Measurements from ENCODE around the gene UMODL1.

UMODL1 gene, protein sequence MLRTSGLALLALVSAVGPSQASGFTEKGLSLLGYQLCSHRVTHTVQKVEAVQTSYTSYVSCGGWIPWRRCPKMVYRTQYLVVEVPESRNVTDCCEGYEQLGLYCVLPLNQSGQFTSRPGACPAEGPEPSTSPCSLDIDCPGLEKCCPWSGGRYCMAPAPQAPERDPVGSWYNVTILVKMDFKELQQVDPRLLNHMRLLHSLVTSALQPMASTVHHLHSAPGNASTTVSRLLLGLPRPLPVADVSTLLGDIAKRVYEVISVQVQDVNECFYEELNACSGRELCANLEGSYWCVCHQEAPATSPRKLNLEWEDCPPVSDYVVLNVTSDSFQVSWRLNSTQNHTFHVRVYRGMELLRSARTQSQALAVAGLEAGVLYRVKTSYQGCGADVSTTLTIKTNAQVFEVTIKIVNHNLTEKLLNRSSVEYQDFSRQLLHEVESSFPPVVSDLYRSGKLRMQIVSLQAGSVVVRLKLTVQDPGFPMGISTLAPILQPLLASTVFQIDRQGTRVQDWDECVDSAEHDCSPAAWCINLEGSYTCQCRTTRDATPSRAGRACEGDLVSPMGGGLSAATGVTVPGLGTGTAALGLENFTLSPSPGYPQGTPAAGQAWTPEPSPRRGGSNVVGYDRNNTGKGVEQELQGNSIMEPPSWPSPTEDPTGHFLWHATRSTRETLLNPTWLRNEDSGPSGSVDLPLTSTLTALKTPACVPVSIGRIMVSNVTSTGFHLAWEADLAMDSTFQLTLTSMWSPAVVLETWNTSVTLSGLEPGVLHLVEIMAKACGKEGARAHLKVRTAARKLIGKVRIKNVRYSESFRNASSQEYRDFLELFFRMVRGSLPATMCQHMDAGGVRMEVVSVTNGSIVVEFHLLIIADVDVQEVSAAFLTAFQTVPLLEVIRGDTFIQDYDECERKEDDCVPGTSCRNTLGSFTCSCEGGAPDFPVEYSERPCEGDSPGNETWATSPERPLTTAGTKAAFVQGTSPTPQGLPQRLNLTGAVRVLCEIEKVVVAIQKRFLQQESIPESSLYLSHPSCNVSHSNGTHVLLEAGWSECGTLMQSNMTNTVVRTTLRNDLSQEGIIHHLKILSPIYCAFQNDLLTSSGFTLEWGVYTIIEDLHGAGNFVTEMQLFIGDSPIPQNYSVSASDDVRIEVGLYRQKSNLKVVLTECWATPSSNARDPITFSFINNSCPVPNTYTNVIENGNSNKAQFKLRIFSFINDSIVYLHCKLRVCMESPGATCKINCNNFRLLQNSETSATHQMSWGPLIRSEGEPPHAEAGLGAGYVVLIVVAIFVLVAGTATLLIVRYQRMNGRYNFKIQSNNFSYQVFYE

DNA sequence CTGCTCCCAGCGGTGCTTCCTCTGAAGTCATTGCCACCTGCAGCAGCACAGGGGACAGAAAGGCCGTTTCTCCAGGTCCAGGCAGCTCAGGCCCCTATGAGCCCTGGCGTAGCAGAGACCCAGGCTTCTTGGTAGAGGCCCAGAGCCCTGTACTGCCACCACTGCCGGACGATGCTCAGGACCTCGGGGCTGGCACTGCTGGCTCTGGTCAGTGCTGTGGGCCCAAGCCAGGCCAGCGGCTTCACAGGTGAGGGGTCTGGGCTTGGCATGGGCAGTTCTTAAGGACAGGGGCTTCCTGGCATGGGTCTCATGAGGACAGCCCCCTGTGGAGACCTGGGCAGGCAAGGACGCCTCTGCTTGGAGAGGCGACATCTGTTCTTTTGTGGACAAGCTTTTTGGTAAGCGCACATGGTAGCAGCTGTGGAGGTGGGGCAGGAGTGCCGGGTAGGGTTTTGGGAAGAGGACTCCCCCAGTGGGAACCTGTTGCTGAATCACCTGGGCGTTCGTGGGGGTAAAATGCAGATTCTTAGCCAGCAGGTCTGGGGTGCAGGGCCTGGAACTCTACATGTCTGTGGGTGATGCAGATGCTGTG, at the start of gene UMODL1:
Gene UMODL1 (plus strand): TSS at position 172 of the 592 bp plus-strand sequence. CDS start 0 bp downstream, at position 172.
- no peak for DNase-seq (ENCODE audit: low read depth)

DNA sequence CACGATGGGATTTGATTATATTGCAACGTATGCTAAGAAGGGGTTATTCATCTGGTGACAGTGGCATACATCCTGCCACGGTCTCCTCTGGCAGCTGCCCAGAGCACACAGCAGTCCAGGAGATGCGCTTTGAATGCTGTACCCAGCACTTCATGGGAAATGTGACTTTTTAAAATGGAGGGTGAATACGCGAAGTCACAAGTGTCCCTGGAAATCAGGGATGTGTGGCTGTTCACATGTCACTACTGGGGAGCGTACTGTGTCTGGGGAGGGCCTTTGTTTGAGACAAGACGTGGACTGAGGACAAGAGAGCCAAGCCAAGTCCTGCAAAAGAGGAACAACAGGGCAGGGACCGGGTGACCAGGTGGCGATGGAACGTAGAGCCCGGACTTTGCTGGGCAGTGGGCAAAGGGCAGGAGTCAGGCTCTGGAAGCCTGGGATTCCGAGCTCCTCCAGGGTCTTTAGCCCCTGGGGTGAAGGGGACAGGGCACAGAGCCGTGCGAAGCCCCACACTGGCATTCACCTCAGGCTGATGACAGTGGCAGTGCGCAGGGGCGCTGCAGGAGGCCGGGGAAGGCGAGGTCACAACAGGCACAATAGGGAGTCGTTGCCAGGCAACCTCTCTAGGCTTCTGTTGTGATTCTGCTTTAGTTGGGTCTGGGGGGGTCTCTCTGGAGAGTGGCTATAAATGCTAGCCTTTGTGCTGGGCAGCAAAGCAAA, 49.6 kb upstream of the UMODL1 start:
- no peak for DNase-seq (ENCODE audit: low read depth)

DNA sequence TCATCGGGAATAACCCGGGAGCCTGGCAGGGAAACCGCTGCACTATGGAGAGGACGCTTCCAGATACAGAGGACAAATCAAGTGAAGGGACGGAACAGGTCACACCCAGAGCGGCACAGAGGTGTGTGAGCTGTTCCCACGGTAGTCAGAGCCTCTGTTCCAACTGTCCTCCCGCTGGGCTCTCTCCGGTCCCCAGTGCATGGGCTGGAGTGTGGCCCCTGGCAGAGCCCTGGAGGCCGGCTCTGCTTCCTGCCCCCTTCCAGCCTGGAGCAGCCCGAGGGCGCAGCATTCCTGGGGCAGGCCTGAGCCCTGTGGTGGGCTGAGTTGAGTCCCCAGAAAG, 49.1 kb upstream of the UMODL1 start:
- DNase-seq (ENCODE audit: low read depth) = no peak

DNA sequence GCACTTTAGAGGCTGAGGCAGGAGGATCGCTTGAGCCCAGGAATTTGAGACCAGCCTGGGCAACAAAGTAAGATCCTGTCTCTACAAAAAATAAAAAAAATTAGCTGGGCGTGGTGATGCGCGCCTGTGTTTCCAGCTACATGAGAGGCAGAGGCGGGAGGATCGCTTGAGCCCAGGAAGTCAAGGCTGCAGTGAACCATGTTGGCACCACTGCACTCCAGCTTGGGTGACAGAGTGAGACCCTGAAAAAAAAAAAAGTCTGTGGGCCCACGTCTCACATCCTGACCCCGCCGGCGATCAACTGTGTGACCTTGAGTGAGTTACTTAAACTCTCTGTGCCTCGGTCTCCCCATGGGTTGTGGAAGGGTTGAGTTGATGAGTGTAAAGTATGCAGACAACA, 48.2 kb upstream of the UMODL1 start:
- no peak for DNase-seq (ENCODE audit: low read depth)

DNA sequence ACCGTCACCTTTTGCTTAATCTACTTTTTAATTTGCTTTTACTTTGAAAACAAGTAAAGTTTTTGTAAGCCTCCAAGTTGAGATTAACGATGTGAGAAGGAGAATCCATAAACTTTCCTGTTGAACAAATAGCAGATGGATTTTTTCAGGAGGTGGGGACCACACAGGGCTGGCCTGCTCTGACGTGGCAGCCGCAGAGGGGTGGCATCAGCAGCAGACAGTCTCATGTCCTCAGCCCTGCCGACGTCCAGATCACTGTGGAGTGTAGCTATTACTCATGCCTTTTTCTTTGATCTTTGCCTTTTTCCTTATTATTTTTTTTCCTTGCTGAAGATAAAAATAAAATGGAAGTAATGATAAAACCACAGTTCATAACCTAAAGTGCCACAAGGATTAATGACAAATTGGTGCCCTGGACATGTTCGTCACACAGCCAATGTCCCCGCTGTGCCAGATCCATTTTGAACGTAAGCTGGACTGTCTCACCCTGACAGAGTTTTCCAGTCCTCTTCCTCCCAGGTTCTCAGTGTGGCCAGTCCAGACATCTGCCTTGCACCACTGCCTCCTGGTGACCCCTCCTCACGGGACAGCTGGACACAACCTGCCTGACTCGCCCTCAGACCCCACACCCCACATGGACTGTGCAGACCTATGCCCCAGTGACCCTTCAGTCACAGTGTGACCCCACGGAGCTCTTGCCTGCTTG, 45.6 kb upstream of the UMODL1 start:
- no peak for DNase-seq (ENCODE audit: low read depth)

DNA sequence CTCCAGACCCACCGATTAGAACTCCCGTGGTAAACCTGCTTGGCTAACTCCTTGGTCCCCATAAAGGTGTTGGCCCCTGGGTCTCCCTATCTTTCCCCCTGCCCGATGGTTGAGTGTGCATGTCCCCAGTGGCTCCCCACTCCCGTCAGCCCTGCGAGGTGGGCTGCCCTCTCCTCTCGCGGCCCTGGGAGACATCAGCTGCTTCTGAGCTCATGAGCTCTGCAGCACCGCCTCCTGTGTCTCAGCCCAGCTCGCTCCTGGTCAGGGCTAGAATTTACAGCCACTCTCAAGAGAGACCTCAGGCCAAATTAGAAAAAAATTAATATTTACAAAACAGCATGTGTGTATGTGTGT, 45.1 kb upstream of the UMODL1 start:
- DNase-seq (ENCODE audit: low read depth) = no peak

DNA sequence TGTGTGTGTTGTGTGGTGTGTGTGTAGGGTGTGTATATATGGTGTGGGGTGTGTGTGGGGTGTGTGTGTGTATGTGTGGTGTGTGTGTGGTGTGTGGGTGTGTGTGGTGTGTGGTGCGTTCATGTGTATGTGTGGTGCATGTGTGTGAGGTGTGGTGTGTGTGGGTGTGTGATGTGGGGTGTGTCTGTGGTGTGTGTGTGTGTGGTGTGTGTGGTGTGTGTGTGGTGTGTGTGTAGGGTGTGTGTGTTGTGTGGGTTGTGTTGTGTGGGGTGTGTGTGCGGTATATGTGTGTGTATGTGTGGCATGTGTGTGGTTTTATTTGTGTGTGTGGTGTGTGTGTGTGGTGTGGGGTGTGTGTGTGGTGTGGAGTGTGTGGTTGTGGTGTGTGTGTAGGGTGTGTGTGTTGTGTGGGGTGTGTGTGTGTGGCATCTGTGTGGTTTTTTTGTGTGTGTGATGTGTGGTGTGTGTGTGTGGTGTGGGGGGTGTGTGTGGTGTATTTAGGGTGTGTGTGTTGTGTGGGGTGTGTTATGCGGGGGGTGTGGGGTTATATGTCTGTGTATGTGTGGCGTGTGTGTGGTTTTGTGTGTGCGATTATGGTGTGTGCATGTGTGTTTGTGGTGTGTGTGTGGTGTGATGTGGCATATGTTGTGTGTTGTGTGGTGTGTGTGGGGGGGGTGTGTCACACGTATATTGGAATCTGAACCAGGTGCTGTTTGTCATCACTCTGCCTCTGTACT, 43.9 kb upstream of the UMODL1 start:
- no peak for DNase-seq (ENCODE audit: low read depth)

DNA sequence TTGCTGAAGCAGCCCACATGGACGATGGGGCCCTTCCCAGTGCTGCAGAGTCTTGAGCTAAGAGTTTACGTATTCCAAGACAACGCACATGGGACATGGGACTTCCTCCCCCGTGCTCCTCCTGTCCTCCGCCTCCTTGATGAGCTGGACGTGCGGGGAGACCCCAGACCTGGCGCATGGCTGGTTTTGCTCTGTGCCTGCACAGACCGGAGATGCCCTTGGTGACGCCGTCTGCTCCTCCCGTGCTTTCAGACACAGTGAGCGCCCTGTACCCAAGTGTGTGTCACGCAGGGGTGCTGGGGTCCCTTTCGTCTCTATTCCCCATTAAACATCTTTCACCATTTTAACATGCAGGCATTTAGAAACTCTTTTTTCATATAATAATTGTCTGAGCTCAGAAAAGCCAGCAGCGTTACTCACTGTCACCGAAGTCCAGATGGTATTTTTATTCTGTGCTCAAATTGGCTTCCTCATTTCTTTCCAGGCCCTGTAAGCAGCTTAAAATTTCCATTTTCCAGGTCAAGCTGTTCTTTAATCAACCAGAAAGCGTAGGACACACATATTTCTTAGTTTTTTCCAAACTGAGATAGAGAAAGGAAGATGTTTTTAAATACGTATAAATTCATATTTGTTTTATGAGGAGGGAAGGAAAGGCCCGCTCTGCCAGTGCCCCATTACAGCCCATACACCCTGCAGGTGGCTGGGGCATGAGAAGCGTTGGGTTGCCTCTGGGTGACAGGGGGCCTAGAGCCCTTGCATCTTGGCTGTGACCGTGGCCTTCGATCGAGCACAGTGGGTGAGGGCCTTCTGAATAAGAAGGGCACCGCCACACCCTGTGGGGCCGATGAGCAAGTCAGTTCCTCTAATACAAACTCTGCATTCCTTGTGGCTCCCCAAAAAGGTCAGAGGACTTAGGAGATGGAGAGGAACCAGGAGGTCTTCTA, 43.0 kb upstream of the UMODL1 start:
- no peak for DNase-seq (ENCODE audit: low read depth)

DNA sequence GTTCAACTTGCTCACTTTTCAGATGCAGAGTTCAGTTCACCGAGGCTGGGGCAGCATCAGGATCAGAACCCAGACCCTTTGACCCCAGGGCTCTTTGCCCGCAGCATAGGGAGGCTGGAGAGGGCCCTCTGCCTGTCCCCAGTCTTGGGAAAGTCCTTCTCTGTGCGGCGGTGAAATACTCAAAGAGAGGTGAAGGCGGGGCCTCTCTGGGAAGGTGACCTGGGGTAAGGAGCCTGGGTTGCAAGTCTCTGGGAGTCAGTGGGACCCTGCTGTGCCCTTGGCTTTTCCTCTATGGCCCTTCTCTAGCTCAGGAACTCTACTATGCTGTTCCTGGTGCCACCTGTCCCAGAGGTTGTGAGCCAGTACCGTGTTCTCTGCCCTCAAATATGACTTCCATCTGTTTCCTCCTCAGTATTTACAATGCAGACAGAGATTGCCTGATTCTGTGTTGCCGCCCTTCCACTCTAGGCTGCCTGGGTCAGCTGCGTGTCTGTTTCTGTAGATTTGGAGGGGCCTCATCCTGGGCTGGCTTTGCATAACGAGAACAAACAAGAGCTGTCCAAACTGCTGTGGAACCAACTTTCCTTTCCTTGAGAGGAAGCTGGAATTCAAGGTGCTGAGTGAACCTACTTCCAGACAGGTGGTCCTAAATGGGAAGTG, 42.2 kb upstream of the UMODL1 start:
- no peak for DNase-seq (ENCODE audit: low read depth)

DNA sequence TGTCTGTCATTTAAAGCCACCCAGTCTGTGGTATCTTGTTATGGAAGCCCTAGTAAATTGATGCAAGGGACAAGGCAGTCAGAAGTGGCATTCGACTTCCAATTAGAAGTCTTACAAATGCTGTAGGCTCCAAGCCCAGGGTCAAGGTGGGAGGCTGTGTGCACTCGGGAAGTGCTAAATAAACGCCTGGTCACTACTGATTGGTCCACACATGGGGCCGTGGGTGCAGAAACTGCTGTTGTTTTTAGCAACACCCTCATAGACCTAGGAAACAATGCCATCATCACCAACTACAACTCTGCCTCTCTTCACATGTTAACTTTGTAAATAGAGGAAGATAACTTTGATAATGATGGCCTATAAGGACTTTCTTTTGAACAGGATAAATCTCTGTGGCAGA, 40.8 kb upstream of the UMODL1 start:
- no peak for DNase-seq (ENCODE audit: low read depth)

DNA sequence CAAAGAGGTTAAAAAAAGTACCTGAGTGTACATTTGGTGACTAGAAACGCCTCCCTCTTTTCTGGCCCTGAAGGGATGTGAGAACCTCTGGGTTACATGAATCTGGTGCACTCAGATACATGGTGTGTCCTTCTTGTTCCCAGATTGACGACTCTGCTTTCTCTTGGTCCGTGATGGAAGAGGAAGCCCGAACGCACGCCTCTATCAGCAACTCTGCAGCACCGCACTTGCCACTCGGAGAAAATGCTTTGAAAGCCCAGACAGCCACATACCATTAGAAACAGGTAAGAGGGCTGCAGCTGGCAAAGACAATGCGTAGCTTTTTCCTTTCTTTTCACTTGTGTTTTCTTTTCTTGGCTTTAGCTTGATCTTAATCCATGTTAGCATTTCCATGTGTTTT, 39.9 kb upstream of the UMODL1 start:
- no peak for DNase-seq (ENCODE audit: low read depth)

DNA sequence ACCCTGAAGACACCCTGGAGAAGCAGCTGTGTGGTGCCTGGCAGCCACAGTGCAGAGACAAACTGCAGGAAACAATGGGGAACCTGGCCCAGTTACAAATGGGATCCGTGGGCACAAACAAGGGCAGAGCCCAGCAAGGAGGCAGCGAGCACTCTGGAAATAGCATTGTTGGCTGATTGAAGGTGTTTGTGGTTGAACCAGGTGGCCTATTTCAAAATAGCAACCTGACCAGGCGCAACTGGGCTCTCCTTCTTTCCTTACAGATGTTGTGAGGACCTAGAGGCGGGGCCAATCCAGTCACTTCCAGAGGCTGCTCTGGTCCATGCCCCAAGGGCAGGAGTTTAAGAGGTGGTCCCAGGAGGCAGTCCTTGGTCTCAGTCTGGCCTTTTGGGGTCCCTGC, 39.3 kb upstream of the UMODL1 start:
- DNase-seq (ENCODE audit: low read depth) = no peak

DNA sequence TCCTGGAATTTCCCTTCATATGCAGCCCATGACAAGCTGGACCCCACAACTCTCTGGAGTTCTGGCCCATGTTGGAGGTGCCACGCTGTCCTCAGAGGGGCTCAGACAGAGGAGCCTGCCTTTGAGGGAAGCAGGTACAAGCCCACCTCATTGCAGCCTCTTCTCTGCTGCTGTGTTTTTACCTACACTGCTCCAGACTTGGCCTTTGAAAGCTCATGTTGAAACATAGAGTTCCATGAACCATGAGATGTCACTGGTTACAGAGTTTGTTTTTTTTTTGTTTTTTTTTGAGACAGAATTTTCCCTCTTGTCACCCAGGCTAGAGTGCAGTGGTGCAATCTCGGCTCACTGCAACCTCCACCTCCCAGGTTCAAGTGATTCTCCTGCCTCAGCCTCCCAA, 38.9 kb upstream of the UMODL1 start:
- DNase-seq (ENCODE audit: low read depth) = no peak

DNA sequence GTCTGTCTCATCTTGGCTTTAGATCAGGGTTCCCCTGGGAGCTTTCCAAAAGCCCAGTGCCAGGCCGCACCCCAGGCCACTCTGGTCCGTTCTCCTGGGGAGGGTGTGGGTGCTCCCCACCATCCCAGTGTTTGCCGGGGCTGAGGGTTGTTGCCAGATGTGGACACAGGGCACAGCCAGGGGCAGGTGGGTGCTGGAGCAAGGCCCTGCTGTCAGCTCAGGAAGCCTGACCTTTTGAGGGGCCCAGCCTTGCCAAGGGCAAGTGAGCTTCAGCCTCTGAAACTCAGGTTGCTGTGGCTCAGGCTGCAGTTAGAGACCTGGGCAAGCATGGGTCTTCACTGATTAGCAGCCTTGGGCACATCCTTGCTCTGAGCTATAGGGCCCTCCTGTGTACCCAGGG, 38.1 kb upstream of the UMODL1 start:
- no peak for DNase-seq (ENCODE audit: low read depth)

DNA sequence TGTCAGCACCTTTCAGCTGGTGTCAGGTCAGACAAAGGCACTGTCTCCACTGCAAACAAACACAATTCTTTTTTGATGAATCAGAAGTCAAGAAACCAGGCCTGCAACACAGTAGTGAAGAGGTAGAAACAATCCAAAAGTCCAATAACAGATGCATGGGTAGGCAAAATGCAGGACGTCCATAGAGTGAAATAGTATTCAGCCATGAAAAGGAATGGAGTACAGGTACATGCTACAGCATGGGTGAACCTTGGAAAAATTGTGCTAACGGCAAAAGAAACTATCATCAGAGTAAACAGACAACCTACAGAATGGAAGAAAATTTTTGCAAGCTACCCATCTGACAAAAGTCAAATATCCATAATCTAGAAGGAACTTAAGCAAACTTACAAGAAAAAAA, 34.8 kb upstream of the UMODL1 start:
- no peak for DNase-seq (ENCODE audit: low read depth)

DNA sequence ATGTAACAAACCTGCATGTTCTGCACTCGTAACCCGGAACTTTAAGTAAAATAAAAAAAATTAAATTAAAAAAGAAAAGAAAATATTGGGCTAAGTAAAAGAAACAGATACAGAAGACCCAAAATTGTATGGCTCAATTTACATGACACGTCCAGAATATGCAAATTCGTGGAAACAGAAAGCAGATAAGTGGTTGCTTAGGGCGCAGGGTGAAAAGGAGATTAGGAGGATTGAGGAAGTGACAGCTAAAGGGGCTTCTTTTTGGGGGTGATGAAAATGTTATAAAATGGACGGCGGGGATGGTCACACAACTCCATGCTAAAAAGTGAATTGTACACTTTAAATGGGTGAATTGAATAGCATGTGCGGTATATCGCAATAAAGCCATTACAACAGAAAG, 33.6 kb upstream of the UMODL1 start:
- no peak for DNase-seq (ENCODE audit: low read depth)

DNA sequence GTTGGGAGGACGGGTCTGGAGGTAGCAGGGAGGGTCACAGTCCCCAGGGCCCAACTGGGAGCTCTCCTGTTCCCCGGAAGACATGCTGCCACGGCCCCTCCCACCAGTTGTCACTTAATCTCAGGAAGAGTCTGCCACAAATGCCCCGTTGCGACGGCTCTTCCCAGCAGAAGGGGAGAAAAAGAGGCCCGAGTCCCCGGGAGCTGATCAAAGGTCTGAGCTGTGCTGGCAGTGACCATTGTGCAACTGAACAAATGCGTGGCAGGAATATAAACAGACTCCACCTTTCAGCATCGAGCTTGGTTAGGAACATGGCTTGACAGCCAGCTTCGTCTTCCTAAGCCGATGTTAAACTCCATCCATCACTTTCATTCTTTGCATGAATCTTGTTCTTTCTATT, 33.2 kb upstream of the UMODL1 start:
- DNase-seq (ENCODE audit: low read depth) = no peak

DNA sequence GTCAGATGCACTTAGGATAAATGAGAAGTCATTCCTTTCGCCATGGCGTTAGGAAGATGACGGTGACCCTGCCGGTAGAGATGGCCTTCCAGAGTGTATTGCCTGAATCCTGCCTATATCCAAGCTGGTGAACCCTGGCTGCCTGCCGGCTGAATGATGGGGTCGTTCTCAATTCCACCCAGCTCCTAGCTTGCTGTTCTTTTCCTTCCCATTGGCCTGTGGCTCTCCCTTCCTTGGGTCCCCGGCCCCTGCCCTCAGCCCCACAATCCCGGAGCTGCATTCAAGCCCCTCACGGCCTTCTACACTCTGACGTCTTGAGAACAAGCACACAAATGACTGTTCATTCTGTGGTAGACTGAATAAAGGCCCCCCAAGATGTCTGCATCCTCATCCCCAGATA, 32.7 kb upstream of the UMODL1 start:
- DNase-seq (ENCODE audit: low read depth) = no peak

All from fibroblast of the conjunctiva (primary cell).